ENCODE results near the gene B3GNT5.

DNA sequence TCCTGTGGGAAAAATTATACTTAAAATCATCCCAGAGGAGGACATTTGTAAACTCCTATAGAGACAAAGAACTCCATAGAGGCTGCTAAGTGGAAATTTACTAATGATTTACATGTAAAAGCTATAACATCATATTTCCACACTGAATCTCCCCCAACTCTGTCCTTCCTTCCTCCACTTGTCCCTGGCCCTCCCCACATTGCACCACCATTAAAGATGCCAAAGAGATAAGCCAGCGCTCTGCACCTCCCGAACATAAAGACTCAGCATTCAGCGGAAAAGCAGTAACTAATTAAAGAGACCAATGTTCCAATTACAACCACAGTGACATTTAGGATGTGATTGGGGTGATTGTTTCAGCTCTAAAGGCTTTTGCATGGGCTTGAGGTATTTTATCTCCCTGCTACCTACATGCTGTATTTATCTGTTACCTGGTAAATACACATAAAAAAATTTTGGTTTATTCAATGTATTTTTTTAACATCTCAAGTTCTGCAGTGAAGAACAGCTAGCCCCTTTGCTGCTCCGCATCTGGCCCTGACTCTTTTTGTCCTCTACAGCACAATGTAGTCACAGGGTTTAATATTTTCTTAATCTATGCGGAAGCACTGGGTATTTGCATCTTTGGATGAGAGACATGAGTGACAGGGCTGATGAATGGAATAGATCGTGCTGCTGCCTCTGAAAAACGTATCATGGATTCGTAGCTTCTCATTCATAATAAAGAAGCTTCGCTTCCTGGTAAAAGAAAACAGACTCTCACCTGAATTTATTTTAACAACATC, 35.3 kb upstream of the B3GNT5 start:
- TF ChIP-seq, protein P1, sequence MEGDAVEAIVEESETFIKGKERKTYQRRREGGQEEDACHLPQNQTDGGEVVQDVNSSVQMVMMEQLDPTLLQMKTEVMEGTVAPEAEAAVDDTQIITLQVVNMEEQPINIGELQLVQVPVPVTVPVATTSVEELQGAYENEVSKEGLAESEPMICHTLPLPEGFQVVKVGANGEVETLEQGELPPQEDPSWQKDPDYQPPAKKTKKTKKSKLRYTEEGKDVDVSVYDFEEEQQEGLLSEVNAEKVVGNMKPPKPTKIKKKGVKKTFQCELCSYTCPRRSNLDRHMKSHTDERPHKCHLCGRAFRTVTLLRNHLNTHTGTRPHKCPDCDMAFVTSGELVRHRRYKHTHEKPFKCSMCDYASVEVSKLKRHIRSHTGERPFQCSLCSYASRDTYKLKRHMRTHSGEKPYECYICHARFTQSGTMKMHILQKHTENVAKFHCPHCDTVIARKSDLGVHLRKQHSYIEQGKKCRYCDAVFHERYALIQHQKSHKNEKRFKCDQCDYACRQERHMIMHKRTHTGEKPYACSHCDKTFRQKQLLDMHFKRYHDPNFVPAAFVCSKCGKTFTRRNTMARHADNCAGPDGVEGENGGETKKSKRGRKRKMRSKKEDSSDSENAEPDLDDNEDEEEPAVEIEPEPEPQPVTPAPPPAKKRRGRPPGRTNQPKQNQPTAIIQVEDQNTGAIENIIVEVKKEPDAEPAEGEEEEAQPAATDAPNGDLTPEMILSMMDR (IDR thresholded peaks at IDR 0.05): no peak
- TF ChIP-seq EZH2 (IDR thresholded peaks at IDR 0.05; ENCODE audit: borderline replicate concordance, insufficient read depth, low read depth, low read length, poor library complexity, severe bottlenecking): no peak

All from B cell (primary cell).